Neuronal stem cell (in vitro differentiated cells): ENCODE data around the gene GPR45.

Experiments used
- DNase-seq: peaks from one replicate; pipeline ENCODE4 v3.0.0-alpha.2; 2013; ENCODE audit warnings: low spot score
- H2AFZ ChIP-seq: one replicate; pipeline ENCODE4 v1.6.1; 2013; ENCODE audit warnings: mild to moderate bottlenecking, low read length, inconsistent platforms
- H2AK5ac ChIP-seq: 2 replicates; pipeline ENCODE4 v1.6.1; 2013; ENCODE audit warnings: low read depth, mild to moderate bottlenecking, inconsistent platforms, low read length, moderate library complexity, mixed read lengths
- H2BK120ac ChIP-seq: 2 replicates; pipeline ENCODE4 v1.6.1; 2013; ENCODE audit warnings: low read depth, mild to moderate bottlenecking, inconsistent platforms, low read length, moderate library complexity, mixed read lengths
- H2BK12ac ChIP-seq: one replicate; pipeline ENCODE4 v1.6.1; 2013; ENCODE audit warnings: low read length, inconsistent platforms
- H2BK15ac ChIP-seq: 2 replicates; pipeline ENCODE4 v1.6.1; 2013; ENCODE audit warnings: mild to moderate bottlenecking, low read length, inconsistent platforms, mixed read lengths
- H2BK5ac ChIP-seq: one replicate; pipeline ENCODE4 v1.6.1; 2013; ENCODE audit warnings: inconsistent platforms, mild to moderate bottlenecking, low read length, moderate library complexity
- H3K14ac ChIP-seq: one replicate; pipeline ENCODE4 v1.6.1; 2013; ENCODE audit warnings: low read length, inconsistent platforms
- H3K18ac ChIP-seq: 2 replicates; pipeline ENCODE4 v1.6.1; 2013; ENCODE audit warnings: low read length, inconsistent platforms
- H3K23ac ChIP-seq: 2 replicates; pipeline ENCODE4 v1.6.1; 2013; ENCODE audit warnings: low read depth, mild to moderate bottlenecking, mixed read lengths, low read length, inconsistent platforms; ENCODE audit not compliant: poor library complexity
- H3K27ac ChIP-seq: replicated peaks from 3 replicates; pipeline ENCODE4 v1.5.1; 2013; ENCODE audit warnings: low read length, inconsistent platforms
- H3K27me3 ChIP-seq, 3 experiments: 2 replicates each; pipeline ENCODE4 v1.6.1; 2013; ENCODE audit warnings: low read length in 3 of 3, mild to moderate bottlenecking in 2 of 3, inconsistent platforms in 1 of 3, low read depth in 1 of 3, mixed read lengths in 1 of 3, moderate library complexity in 1 of 3; ENCODE audit not compliant: control insufficient read depth in 3 of 3, insufficient read depth in 3 of 3
- H3K36me3 ChIP-seq, 2 donors: replicated peaks in 1 of 2; 2 replicates each; pipeline ENCODE4 v1.6.1; 2013; ENCODE audit warnings: low read length in 2 of 2; ENCODE audit not compliant: control insufficient read depth in 2 of 2, insufficient read depth in 2 of 2
- H3K4ac ChIP-seq: 2 replicates; pipeline ENCODE4 v1.6.1; 2013; ENCODE audit warnings: inconsistent platforms, mild to moderate bottlenecking, low read length, moderate library complexity
- H3K4me1 ChIP-seq, 2 donors: 1 replicate in 1 of 2; 2 replicates in 1 of 2; pipeline ENCODE4 v1.6.1; 2013; ENCODE audit warnings: low read length in 2 of 2, low read depth in 1 of 2; ENCODE audit not compliant: control insufficient read depth in 2 of 2, insufficient read depth in 1 of 2
- H3K4me2 ChIP-seq: one replicate; pipeline ENCODE4 v1.6.1; 2013; ENCODE audit warnings: mild to moderate bottlenecking, low read length, inconsistent platforms; ENCODE audit not compliant: insufficient read depth, poor library complexity, severe bottlenecking
- H3K4me3 ChIP-seq, 2 donors: 2 replicates each; pipeline ENCODE4 v1.5.1; 2013; ENCODE audit warnings: low read length in 2 of 2, mild to moderate bottlenecking in 2 of 2, inconsistent platforms in 1 of 2, moderate library complexity in 1 of 2
- H3K79me1 ChIP-seq: one replicate; pipeline ENCODE4 v1.6.1; 2013; ENCODE audit warnings: low read depth, mild to moderate bottlenecking, inconsistent platforms, low read length, moderate library complexity
- H3K9ac ChIP-seq: one replicate; pipeline ENCODE4 v1.6.1; 2013; ENCODE audit warnings: mild to moderate bottlenecking, low read depth, low read length, inconsistent platforms; ENCODE audit not compliant: poor library complexity
- H3K9me3 ChIP-seq, 2 donors: replicated peaks in 1 of 2; 2 replicates each; pipeline versions ENCODE3 to v1.6.1; 2013; ENCODE audit warnings: low read length in 2 of 2, mild to moderate bottlenecking in 2 of 2, inconsistent platforms in 1 of 2, low read depth in 1 of 2, mixed read lengths in 1 of 2, moderate library complexity in 1 of 2; ENCODE audit not compliant: control insufficient read depth in 2 of 2, insufficient read depth in 1 of 2
- H4K8ac ChIP-seq: one replicate; pipeline ENCODE4 v1.6.1; 2013; ENCODE audit warnings: low read depth, mild to moderate bottlenecking, inconsistent platforms, low read length, moderate library complexity
- H4K91ac ChIP-seq: one replicate; pipeline ENCODE4 v1.6.1; 2013; ENCODE audit warnings: low read length, low read depth, mild to moderate bottlenecking, inconsistent platforms; ENCODE audit not compliant: poor library complexity
- WGBS, 2 donors: extraction: QIAGEN DNeasy Blood & Tissue Kit; methylation state at CpG; one replicate each; pipeline ENCODE4 v1.1.7; 2013; ENCODE audit warnings: missing lambda C conversion rate in 2 of 2, mixed read lengths in 1 of 2; ENCODE audit not compliant: insufficient read length in 2 of 2, insufficient replicate concordance in 1 of 2; ENCODE audit errors: extremely low coverage in 2 of 2; 5-methylcytosine and 5-hydroxymethylcytosine counted together

Gene GPR45

GRCh38 chr2:105236060-105236424 lies 5.5 kb upstream of the GPR45 start:
- Histone ChIP-seq H3K27me3 (no peaks in the 10 kb centered on the region), H2BK120ac (no peak overlapping the region), H3K4me2 (no peak overlapping the region), H3K79me1 (no peaks in the 10 kb centered on the region), H3K9ac (no peak overlapping the region), H3K4me1 (peaks cover 2 to 6% of the 10 kb centered on the region in 2 donors), H2BK15ac (no peak overlapping the region), H2BK12ac (no peak overlapping the region), H4K91ac (no peak overlapping the region), H3K4me3 (no peak overlapping the region), H2BK5ac (no peak overlapping the region), H3K23ac (no peak overlapping the region), H3K36me3 (no peaks in the 10 kb centered on the region), H2AK5ac (no peak overlapping the region), H3K9me3 (peaks cover 0 to 3% of the 10 kb centered on the region in 2 donors), H2AFZ (peak overlapping the region; percentile 55), H3K27ac (no peak overlapping the region), H3K4ac (no peak overlapping the region), H3K14ac (no peak overlapping the region), H3K18ac (no peak overlapping the region), H4K8ac (no peak overlapping the region)
- DNase-seq: no peak
- no CpG with 5 or more reads among the region's 5 CpGs for WGBS, 2 donors

- no peak for DNase-seq
- Histone ChIP-seq H2BK5ac (no peak overlapping the region), H2AK5ac (peak overlapping the region; percentile 12), H3K4ac (no peak overlapping the region), H4K8ac (no peak overlapping the region), H2BK15ac (peak overlapping the region; percentile 42), H4K91ac (no peak overlapping the region), H3K4me2 (no peak overlapping the region), H2AFZ (peak overlapping the region; percentile 76), H3K36me3 (no peaks in the 10 kb centered on the region), H3K27ac (no peak overlapping the region), H3K9ac (no peak overlapping the region), H2BK12ac (no peak overlapping the region), H2BK120ac (no peak overlapping the region), H3K9me3 (peaks cover 0 to 3% of the 10 kb centered on the region in 2 donors), H3K14ac (no peak overlapping the region), H3K27me3 (no peaks in the 10 kb centered on the region), H3K23ac (no peak overlapping the region), H3K4me1 (peaks cover 2 to 6% of the 10 kb centered on the region in 2 donors), H3K79me1 (no peaks in the 10 kb centered on the region), H3K18ac (peak overlapping the region; percentile 46), H3K4me3 (no peak overlapping the region)
- no CpG with 5 or more reads among the region's 41 CpGs for WGBS, 2 donors
Observed at GRCh38 chr2:105237045-105237765, 4.3 kb upstream of the GPR45 start.

DNA sequence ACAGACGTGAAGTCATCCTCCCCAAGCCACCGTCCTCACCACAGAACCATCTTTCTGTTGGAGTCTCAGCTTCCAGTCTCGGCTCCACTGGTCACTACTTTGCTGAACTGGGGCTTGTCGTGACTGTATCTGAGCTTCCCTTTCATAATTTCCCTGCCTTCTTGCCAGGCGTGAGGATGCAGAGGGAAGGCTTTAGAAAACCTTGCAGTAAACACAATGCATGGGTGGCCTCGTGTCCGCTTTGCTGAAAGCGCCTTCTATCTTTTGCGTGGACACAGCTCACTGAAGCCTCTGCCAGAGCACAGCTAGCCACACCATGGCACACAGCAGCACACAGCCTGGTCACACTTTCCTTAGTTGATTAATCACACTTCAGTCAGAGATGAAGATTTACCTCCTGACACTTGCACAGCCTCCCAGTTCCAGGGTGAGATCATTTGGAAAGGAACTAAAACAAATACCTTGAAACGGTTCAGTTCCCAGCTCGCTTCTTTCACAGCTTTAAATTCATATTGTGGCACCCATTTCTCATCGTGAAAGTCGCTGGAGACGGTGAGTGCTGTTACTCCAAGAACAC lies 2.8 kb upstream of the GPR45 start:
- no peak overlapping the region for H2BK5ac ChIP-seq
- no peak overlapping the region for H2BK15ac ChIP-seq
- no peak overlapping the region for H3K4me2 ChIP-seq
- no peak overlapping the region for H2BK120ac ChIP-seq
- no peak overlapping the region for H3K4ac ChIP-seq
- H3K27me3 ChIP-seq: no peaks in the 10 kb centered on the region
- no peak overlapping the region for H3K9ac ChIP-seq
- no peak overlapping the region for H2BK12ac ChIP-seq
- H3K18ac ChIP-seq: no peak overlapping the region
- peaks cover 0 to 3% of the 10 kb centered on the region in 2 donors for H3K9me3 ChIP-seq
- peak overlapping the region; percentile 25 for H2AFZ ChIP-seq
- no peak overlapping the region for H3K4me3 ChIP-seq
- H3K36me3 ChIP-seq: no peaks in the 10 kb centered on the region
- DNase-seq: no peak
- no peak overlapping the region for H4K8ac ChIP-seq
- WGBS, 2 donors: no CpG with 5 or more reads among the region's 14 CpGs
- H3K79me1 ChIP-seq: no peaks in the 10 kb centered on the region
- no peak overlapping the region for H4K91ac ChIP-seq
- no peak overlapping the region for H3K14ac ChIP-seq
- no peak overlapping the region for H3K23ac ChIP-seq
- H3K4me1 ChIP-seq: peaks cover 2 to 6% of the 10 kb centered on the region in 2 donors
- no peak overlapping the region for H3K27ac ChIP-seq
- no peak overlapping the region for H2AK5ac ChIP-seq

DNA sequence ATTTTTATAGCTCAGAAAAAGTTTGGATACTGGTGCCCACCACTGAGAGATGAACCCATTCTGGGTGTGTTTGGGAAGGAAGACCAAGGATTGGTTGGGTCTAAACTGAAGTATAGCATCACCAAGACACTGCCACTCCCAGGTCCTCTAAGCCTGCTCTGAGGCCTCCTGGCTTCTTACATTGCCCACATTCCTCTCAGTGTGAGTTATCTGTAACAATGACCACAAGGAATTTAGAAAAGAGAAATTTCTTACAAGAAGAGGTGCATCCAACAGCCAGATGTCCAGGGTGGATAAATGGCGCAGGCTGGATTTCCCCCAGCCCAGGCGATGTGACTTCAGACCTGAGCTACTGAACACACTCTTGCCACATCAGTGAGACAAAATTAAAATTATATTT lies 1.6 kb upstream of the GPR45 start:
- no CpG with 5 or more reads among the region's 2 CpGs for WGBS, 2 donors
- Histone ChIP-seq H3K14ac (no peak overlapping the region), H3K23ac (no peak overlapping the region), H2BK120ac (no peak overlapping the region), H3K36me3 (no peaks in the 10 kb centered on the region), H3K4me3 (no peak overlapping the region), H2BK5ac (no peak overlapping the region), H3K18ac (no peak overlapping the region), H3K27me3 (no peaks in the 10 kb centered on the region), H4K91ac (no peak overlapping the region), H3K4ac (no peak overlapping the region), H3K27ac (no peak overlapping the region), H4K8ac (no peak overlapping the region), H3K4me2 (no peak overlapping the region), H3K9me3 (no peaks in the 10 kb centered on the region), H3K9ac (no peak overlapping the region), H3K4me1 (peaks cover 2 to 6% of the 10 kb centered on the region in 2 donors), H2BK15ac (no peak overlapping the region), H2AFZ (no peak overlapping the region), H2AK5ac (no peak overlapping the region), H2BK12ac (no peak overlapping the region), H3K79me1 (no peaks in the 10 kb centered on the region)
- no peak for DNase-seq
